HepG2 (cell line): ENCODE measurements around the gene GAS2. TPM values are rescaled to one million over a fixed set of nuclear protein-coding genes. Genes with fewer than 3 reads are reported as not detected.
A peak's percentile ranks its signal among the peaks of the same experiment; 100 is the strongest.

ENCODE experiments used
- ATAC-seq: fragments of 200-7000 bp; cut with Tn5 transposase; 3 replicates; pipeline ENCODE4 v1.9.1; 2020; ENCODE audit warnings: mild to moderate bottlenecking, moderate library complexity
- BruUV-seq: library from RNA; stranded (reverse); fragments of 400-500 nt; replicated peaks from 2 replicates; lab custom pipeline; 2021; lab: Mats Ljungman, UMichigan
- CTCF ChIA-PET: fragments of 300-600 bp; formaldehyde crosslinking; extraction: SDS; loops from one replicate; lab custom pipeline; 2021; ENCODE audit warnings: low total read pairs, inconsistent platforms, low intra/inter-chr PET ratio; lab: Yijun Ruan, JAX
- POLR2A ChIA-PET: fragments of 350-600 bp; sonication (Branson Sonifier 250); formaldehyde crosslinking; loops from one replicate; lab custom pipeline; 2020; ENCODE audit warnings: antibody characterized with exemption, inconsistent platforms; lab: Yijun Ruan, JAX
- DNase-seq: peaks from one replicate; pipeline ENCODE4 v3.0.0-alpha.2; 2015; ENCODE audit warnings: low spot score
- FAIRE-seq: peaks from 3 replicates; lab custom pipeline; 2011; peaks lifted over from hg19 to GRCh38; lab: Jason Lieb, UNC
- H2AFZ ChIP-seq: one replicate; pipeline ENCODE4 v1.6.1; 2011; ENCODE audit warnings: low read length, inconsistent platforms
- H3K27ac ChIP-seq: fragments of 300-600 bp; 3 replicates; pipeline ENCODE4 v1.8.0; 2011; ENCODE audit warnings: mixed run types, mild to moderate bottlenecking, mixed read lengths, low read length, inconsistent platforms; ENCODE audit not compliant: insufficient read depth; ENCODE audit errors: extremely low read length
- H3K27me3 ChIP-seq, 2 experiments: fragments of 200-600 bp in 1 of 2; 2 replicates in 1 of 2; 3 replicates in 1 of 2; pipeline versions ENCODE4 v1.6.0 to v1.8.0; 2011; ENCODE audit warnings: low read length in 2 of 2, mild to moderate bottlenecking in 2 of 2, moderate library complexity in 2 of 2, inconsistent platforms in 1 of 2; ENCODE audit not compliant: insufficient read depth in 2 of 2, control insufficient read depth in 1 of 2
- H3K36me3 ChIP-seq, 2 experiments: fragments of 200-600 bp in 1 of 2; replicated peaks in 1 of 2; 2 replicates in 1 of 2; 3 replicates in 1 of 2; pipeline versions ENCODE4 v1.5.1 to v1.8.0; 2011; ENCODE audit warnings: low read length in 2 of 2, inconsistent platforms in 1 of 2; ENCODE audit not compliant: insufficient read depth in 2 of 2, control insufficient read depth in 1 of 2
- H3K4me1 ChIP-seq: 2 replicates; pipeline ENCODE4 v1.5.1; 2012; ENCODE audit warnings: low read length, inconsistent platforms; ENCODE audit not compliant: insufficient read depth
- H3K4me2 ChIP-seq: 2 replicates; pipeline ENCODE4 v1.6.0; 2011; ENCODE audit warnings: low read depth, low read length, inconsistent platforms
- H3K4me3 ChIP-seq, 3 experiments: fragments of 200-600 bp in 1 of 3; sonication (generic), shearing (Covaris generic) in 1 of 3; replicated peaks in 1 of 3; 2 replicates each; pipeline ENCODE4 v1.5.1; 2011 to 2016; ENCODE audit warnings: low read length in 3 of 3, inconsistent platforms in 2 of 3, low read depth in 2 of 3, mild to moderate bottlenecking in 2 of 3, control low read depth in 1 of 3, mixed read lengths in 1 of 3; ENCODE audit not compliant: insufficient read depth in 1 of 3
- H3K79me2 ChIP-seq: one replicate; pipeline ENCODE4 v1.6.1; 2011; ENCODE audit warnings: low read length, inconsistent platforms; ENCODE audit not compliant: insufficient read depth
- H3K9ac ChIP-seq: 2 replicates; pipeline ENCODE4 v1.6.0; 2011; ENCODE audit warnings: mild to moderate bottlenecking, low read depth, low read length, inconsistent platforms; ENCODE audit not compliant: insufficient read depth
- H3K9me3 ChIP-seq: 2 replicates; pipeline ENCODE4 v1.5.1; 2012; ENCODE audit warnings: mild to moderate bottlenecking, low read length
- H4K20me1 ChIP-seq: 2 replicates; pipeline ENCODE4 v1.6.0; 2011; ENCODE audit warnings: inconsistent platforms, mild to moderate bottlenecking, low read length, moderate library complexity; ENCODE audit not compliant: insufficient read depth
- ATM ChIP-seq: fragments of 450-650 bp; IDR thresholded peaks from 2 replicates; pipeline ENCODE4 v1.7.1; 2017; ENCODE audit warnings: mild to moderate bottlenecking, borderline replicate concordance
- CC2D1A ChIP-seq: sonication (generic); formaldehyde crosslinking; IDR thresholded peaks from 2 replicates; pipeline ENCODE4 v1.8.1; 2023; ENCODE audit warnings: mild to moderate bottlenecking, missing genetic modification reagents
- CREB1 ChIP-seq, 2 experiments: fragments of 450-650 bp in 1 of 2; IDR thresholded peaks; 2 replicates each; pipeline ENCODE4 v1.6.1; 2016 to 2017; ENCODE audit warnings: control low read depth in 1 of 2, mild to moderate bottlenecking in 1 of 2, missing compliant biosample characterization in 1 of 2, missing genetic modification characterization in 1 of 2
- JUND ChIP-seq: sonication (generic); formaldehyde crosslinking; IDR thresholded peaks from 2 replicates; pipeline ENCODE4 v1.8.0; 2022; ENCODE audit warnings: mild to moderate bottlenecking, missing genetic modification reagents
- SOX6 ChIP-seq, 2 experiments: fragments of 450-650 bp in 1 of 2; sonication (generic) in 1 of 2; formaldehyde crosslinking in 1 of 2; IDR thresholded peaks; 2 replicates each; pipeline versions ENCODE4 v1.4.0 to v1.6.1; 2017 to 2020; ENCODE audit warnings: antibody characterized with exemption in 1 of 2, mild to moderate bottlenecking in 1 of 2, missing genetic modification reagents in 1 of 2
- ZMAT3 ChIP-seq: sonication (generic); formaldehyde crosslinking; conservative IDR thresholded peaks from 2 replicates; pipeline ENCODE4 v1.7.0; 2021; ENCODE audit warnings: missing genetic modification reagents
- WGBS: methylation state at CpG from one replicate; pipeline ENCODE4 v1.1.6; 2017; ENCODE audit warnings: low lambda C conversion rate; 5-methylcytosine and 5-hydroxymethylcytosine counted together
- in situ Hi-C: cut with HindIII; loops from 2 replicates; pipeline ENCODE4 v1.10.0; 2017; ENCODE audit warnings: low pct_unique_long_range_greater_than_20kb; ENCODE audit not compliant: extremely low pct_ligation_motif_present
- intact Hi-C: fragments of 100-400 bp; cut with micrococcal nuclease; formaldehyde crosslinking; loops from one replicate; pipeline ENCODE4 v1.10.0; 2022; ENCODE audit not compliant: unreplicated experiment
- polyA plus RNA-seq, 8 experiments: library from polyadenylated mRNA; depleted of rRNA in 3 of 8; stranded (reverse) in 7 of 8; unstranded in 1 of 8; fragments of >200 nt; fragmentation: Illumina TruSeq in 4 of 8; extraction: Trizol in 4 of 8; gene quantifications; 2 replicates each; pipeline versions ENCODE4 v1.2.1 to v1.2.3, GENCODE V29; 2011 to 2016; ENCODE audit warnings: low read depth in 4 of 8, missing spikeins in 1 of 8, mixed read lengths in 1 of 8; ENCODE audit not compliant: insufficient read depth in 1 of 8
- total RNA-seq, 5 experiments: library from RNA; depleted of rRNA; stranded (reverse); fragments of >200 nt; fragmentation: Illumina TruSeq; extraction: Trizol; gene quantifications; 2 replicates each; pipeline ENCODE4 v1.2.3, GENCODE V29; 2016; ENCODE audit warnings: low read depth in 1 of 5
- TF ChIP-seq, protein P1 (sequence below): IDR thresholded peaks from 2 replicates; pipeline ENCODE4 v1.4.0; 2020; ENCODE audit warnings: mild to moderate bottlenecking, missing genetic modification reagents
- TF ChIP-seq, protein P2 (sequence below): sonication (generic); formaldehyde crosslinking; IDR thresholded peaks from 2 replicates; pipeline ENCODE4 v1.4.0; 2020; ENCODE audit warnings: missing genetic modification reagents
- TF ChIP-seq, protein P3 (sequence below): sonication (generic); formaldehyde crosslinking; IDR thresholded peaks from 2 replicates; pipeline ENCODE4 v1.4.0; 2020; ENCODE audit warnings: missing genetic modification reagents

Gene GAS2
- total and polyA plus RNA-seq, 2 of the 13 experiments (the other 11 are each of a cell fraction or from before 2014, with no cell fraction given) = 26.0 to 85.1 TPM

DNA sequence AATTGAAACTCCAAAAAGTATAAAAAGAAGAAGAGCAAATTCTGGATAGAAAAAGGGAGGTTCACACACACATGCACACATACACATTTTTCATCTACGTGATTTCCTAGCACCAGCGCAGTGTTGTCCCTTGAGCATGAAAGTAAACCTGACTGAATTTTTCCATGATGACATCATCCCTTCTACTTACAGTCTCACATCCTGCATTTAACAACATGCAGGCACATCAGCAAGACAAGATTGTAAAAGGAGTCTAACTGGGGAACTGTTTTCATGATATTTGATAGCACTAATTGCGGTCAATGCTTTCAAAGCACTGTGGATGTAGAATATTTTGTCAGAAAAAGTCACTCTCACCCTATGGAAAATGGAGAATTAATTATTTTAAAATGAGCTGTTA is 36.6 kb downstream of the GAS2 start (continued):
- TF ChIP-seq, protein P1, sequence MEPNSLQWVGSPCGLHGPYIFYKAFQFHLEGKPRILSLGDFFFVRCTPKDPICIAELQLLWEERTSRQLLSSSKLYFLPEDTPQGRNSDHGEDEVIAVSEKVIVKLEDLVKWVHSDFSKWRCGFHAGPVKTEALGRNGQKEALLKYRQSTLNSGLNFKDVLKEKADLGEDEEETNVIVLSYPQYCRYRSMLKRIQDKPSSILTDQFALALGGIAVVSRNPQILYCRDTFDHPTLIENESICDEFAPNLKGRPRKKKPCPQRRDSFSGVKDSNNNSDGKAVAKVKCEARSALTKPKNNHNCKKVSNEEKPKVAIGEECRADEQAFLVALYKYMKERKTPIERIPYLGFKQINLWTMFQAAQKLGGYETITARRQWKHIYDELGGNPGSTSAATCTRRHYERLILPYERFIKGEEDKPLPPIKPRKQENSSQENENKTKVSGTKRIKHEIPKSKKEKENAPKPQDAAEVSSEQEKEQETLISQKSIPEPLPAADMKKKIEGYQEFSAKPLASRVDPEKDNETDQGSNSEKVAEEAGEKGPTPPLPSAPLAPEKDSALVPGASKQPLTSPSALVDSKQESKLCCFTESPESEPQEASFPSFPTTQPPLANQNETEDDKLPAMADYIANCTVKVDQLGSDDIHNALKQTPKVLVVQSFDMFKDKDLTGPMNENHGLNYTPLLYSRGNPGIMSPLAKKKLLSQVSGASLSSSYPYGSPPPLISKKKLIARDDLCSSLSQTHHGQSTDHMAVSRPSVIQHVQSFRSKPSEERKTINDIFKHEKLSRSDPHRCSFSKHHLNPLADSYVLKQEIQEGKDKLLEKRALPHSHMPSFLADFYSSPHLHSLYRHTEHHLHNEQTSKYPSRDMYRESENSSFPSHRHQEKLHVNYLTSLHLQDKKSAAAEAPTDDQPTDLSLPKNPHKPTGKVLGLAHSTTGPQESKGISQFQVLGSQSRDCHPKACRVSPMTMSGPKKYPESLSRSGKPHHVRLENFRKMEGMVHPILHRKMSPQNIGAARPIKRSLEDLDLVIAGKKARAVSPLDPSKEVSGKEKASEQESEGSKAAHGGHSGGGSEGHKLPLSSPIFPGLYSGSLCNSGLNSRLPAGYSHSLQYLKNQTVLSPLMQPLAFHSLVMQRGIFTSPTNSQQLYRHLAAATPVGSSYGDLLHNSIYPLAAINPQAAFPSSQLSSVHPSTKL (CRISPR knock-in tag) = peak; percentile 71
- TF ChIP-seq CC2D1A (CRISPR knock-in tag) (no peak), ATM (no peak), SOX6 (IDR thresholded peaks at IDR 0.05) (no peak), SOX6 (CRISPR knock-in tag; IDR thresholded peaks at IDR 0.05) (peak; percentile 29; the same call in 1 of the 2 replicates), JUND (CRISPR knock-in tag) (peak; percentile 94), ZMAT3 (CRISPR knock-in tag) (no peak)
- TF ChIP-seq, protein P2, sequence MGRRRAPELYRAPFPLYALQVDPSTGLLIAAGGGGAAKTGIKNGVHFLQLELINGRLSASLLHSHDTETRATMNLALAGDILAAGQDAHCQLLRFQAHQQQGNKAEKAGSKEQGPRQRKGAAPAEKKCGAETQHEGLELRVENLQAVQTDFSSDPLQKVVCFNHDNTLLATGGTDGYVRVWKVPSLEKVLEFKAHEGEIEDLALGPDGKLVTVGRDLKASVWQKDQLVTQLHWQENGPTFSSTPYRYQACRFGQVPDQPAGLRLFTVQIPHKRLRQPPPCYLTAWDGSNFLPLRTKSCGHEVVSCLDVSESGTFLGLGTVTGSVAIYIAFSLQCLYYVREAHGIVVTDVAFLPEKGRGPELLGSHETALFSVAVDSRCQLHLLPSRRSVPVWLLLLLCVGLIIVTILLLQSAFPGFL (CRISPR knock-in tag) = no peak

DNA sequence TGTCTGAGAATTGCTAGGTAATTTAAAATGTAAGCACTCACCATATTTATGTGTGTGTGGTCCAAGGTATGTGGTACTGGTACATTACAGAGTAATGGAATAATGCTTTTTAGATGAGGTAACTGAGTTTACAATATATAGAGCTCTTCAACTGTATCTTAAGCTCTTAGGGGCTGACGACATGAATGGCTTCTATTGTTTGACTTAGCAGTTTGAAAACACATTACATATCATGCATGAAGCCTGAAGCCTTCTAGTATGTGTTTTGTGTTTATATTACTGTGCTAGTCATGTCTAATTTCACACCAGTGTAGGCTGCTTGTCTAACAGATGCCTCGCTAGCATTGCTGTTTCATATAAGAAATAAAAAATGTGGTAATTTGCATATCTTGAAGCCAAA is 37.2 kb downstream of the GAS2 start:
- TF ChIP-seq CREB1 (IDR thresholded peaks at IDR 0.05) (no peak), CREB1 (CRISPR knock-in tag; IDR thresholded peaks at IDR 0.05) (peak; percentile 3; the same call in 1 of the 2 replicates)
- TF ChIP-seq, protein P3, sequence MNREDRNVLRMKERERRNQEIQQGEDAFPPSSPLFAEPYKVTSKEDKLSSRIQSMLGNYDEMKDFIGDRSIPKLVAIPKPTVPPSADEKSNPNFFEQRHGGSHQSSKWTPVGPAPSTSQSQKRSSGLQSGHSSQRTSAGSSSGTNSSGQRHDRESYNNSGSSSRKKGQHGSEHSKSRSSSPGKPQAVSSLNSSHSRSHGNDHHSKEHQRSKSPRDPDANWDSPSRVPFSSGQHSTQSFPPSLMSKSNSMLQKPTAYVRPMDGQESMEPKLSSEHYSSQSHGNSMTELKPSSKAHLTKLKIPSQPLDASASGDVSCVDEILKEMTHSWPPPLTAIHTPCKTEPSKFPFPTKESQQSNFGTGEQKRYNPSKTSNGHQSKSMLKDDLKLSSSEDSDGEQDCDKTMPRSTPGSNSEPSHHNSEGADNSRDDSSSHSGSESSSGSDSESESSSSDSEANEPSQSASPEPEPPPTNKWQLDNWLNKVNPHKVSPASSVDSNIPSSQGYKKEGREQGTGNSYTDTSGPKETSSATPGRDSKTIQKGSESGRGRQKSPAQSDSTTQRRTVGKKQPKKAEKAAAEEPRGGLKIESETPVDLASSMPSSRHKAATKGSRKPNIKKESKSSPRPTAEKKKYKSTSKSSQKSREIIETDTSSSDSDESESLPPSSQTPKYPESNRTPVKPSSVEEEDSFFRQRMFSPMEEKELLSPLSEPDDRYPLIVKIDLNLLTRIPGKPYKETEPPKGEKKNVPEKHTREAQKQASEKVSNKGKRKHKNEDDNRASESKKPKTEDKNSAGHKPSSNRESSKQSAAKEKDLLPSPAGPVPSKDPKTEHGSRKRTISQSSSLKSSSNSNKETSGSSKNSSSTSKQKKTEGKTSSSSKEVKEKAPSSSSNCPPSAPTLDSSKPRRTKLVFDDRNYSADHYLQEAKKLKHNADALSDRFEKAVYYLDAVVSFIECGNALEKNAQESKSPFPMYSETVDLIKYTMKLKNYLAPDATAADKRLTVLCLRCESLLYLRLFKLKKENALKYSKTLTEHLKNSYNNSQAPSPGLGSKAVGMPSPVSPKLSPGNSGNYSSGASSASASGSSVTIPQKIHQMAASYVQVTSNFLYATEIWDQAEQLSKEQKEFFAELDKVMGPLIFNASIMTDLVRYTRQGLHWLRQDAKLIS (CRISPR knock-in tag) = no peak
- in situ Hi-C loops (no loop called here), intact Hi-C loops (loop anchor here (2.0 kb wide), 2 partner anchors 29 to 79 kb away; partner anchors contain the start of gene FANCF)
- Histone ChIP-seq H3K27me3 (no peaks in the 10 kb centered on the region), H3K79me2 (peaks cover 30% of the 10 kb centered on the region), H3K4me2 (0 out of 2 replicates have a peak overlapping the region, but pooled peaks have one; percentile 14), H3K9me3 (no peaks in the 10 kb centered on the region), H3K27ac (peak overlapping the region; percentile 47), H4K20me1 (no peaks in the 10 kb centered on the region), H3K9ac (peak overlapping the region; percentile 17; the same call in 1 of the 2 replicates), H3K36me3 (no peaks in the 10 kb centered on the region), H3K4me3 (no peak overlapping the region), H3K4me1 (peaks cover 34% of the 10 kb centered on the region), H2AFZ (no peak overlapping the region)
- BruUV-seq = TSS peak; percentile 69
- ChIA-PET CTCF (no interaction called here), POLR2A (interaction anchor here (1.0 to 1.5 kb wide), 4 partner anchors 23 to 78 kb away, joined by 4 to 11 read pairs (median 5); partner anchors contain the start of gene FANCF)
- WGBS = 74% methylated on average over 2 of the region's 2 CpGs
- FAIRE-seq = no peak
- peak; percentile 83 for DNase-seq
- peak; percentile 68 for ATAC-seq
